SJSA1 (cell line): Measurements from ENCODE around the gene PPOX. TPM values are rescaled to one million over a fixed set of nuclear protein-coding genes. Genes with fewer than 3 reads are reported as not detected.

Experiments used
- DNase-seq, 2 experiments: peaks; one replicate each; pipeline ENCODE4 v3.0.0-alpha.2; 2015 to 2020; ENCODE audit warnings: low spot score in 2 of 2, low read depth in 1 of 2
- H3K27ac ChIP-seq: fragments of 250-450 bp; sonication (Bioruptor Pico); 2 replicates; pipeline ENCODE4 v1.5.1; 2020; ENCODE audit warnings: mild to moderate bottlenecking, moderate library complexity
- H3K27me3 ChIP-seq: fragments of 250-450 bp; sonication (Bioruptor Pico); replicated peaks from 2 replicates; pipeline ENCODE4 v1.5.1; 2020; ENCODE audit warnings: mild to moderate bottlenecking, moderate library complexity
- H3K36me3 ChIP-seq: fragments of 250-450 bp; sonication (Bioruptor Pico); 2 replicates; pipeline ENCODE4 v1.5.1; 2020; ENCODE audit warnings: mild to moderate bottlenecking
- H3K4me1 ChIP-seq: fragments of 250-450 bp; sonication (Bioruptor Pico); replicated peaks from 2 replicates; pipeline ENCODE4 v1.6.1; 2021; ENCODE audit warnings: mild to moderate bottlenecking
- H3K4me3 ChIP-seq: fragments of 250-450 bp; sonication (Bioruptor Pico); 2 replicates; pipeline ENCODE4 v1.5.1; 2020; ENCODE audit warnings: mild to moderate bottlenecking
- H3K9me3 ChIP-seq: fragments of 250-450 bp; sonication (Bioruptor Pico); replicated peaks from 2 replicates; pipeline ENCODE4 v1.5.1; 2020; ENCODE audit warnings: mild to moderate bottlenecking
- total RNA-seq: library from RNA; depleted of rRNA; stranded (reverse); fragments of >200 nt; shearing (Covaris generic); gene quantifications from 2 replicates; pipeline ENCODE4 v1.2.3, GENCODE V29; 2014; rRNA removed

The PPOX gene
- total RNA-seq, 1 experiment from 2014 or later = 8.9 TPM

- Histone ChIP-seq H3K9me3 (no peaks in the 10 kb centered on the region), H3K4me1 (no peaks in the 10 kb centered on the region), H3K27me3 (no peaks in the 10 kb centered on the region), H3K36me3 (no peaks in the 10 kb centered on the region), H3K27ac (no peak overlapping the region), H3K4me3 (no peak overlapping the region)
- no peak for DNase-seq
Measured at GRCh38 chr1:161220002-161220401, 53.8 kb downstream of the PPOX start.

Other genes with a start within 250 kb of the PPOX start
- not detected in 2 replicates for gene ITLN2, start 211.6 kb upstream of the PPOX start, total RNA-seq
- gene F11R, start 145.3 kb upstream of the PPOX start, total RNA-seq = 3.2 and 4.5 TPM in 2 replicates
- 3.1 TPM in 1 of 2 replicates, not detected in the other for gene TSTD1, start 127.5 kb upstream of the PPOX start, total RNA-seq
- 63.2 and 68.1 TPM in 2 replicates for gene USF1, start 120.4 kb upstream of the PPOX start, total RNA-seq
- gene ARHGAP30, start 96.5 kb upstream of the PPOX start, total RNA-seq = not detected in 2 replicates
- 0.21 TPM in 1 of 2 replicates, not detected in the other for gene NECTIN4, start 76.9 kb upstream of the PPOX start, total RNA-seq
- not detected in 2 replicates for gene KLHDC9, start 68.1 kb upstream of the PPOX start, total RNA-seq
- gene PFDN2, start 48.4 kb upstream of the PPOX start, total RNA-seq = 116 and 194 TPM in 2 replicates
- gene NIT1, start 48.3 kb upstream of the PPOX start, total RNA-seq = 16.9 and 19.6 TPM in 2 replicates
- gene DEDD, start 33.8 kb upstream of the PPOX start, total RNA-seq = 16.9 and 26.3 TPM in 2 replicates
- gene UFC1, start 12.4 kb upstream of the PPOX start, total RNA-seq = 60.4 and 105 TPM in 2 replicates
- gene USP21, start 6.9 kb upstream of the PPOX start, total RNA-seq = 3.7 and 4.8 TPM in 2 replicates
- gene B4GALT3, start 11.1 kb downstream of the PPOX start, total RNA-seq = 32.9 and 37.0 TPM in 2 replicates
- not detected in 2 replicates for gene ADAMTS4, start 32.6 kb downstream of the PPOX start, total RNA-seq
- 76.2 and 84.7 TPM in 2 replicates for gene NDUFS2, start 35.9 kb downstream of the PPOX start, total RNA-seq
- gene FCER1G, start 48.9 kb downstream of the PPOX start, total RNA-seq = 1.1 TPM in 1 of 2 replicates, not detected in the other
- not detected in 2 replicates for gene APOA2, start 57.2 kb downstream of the PPOX start, total RNA-seq
- gene TOMM40L, start 59.6 kb downstream of the PPOX start, total RNA-seq = 8.4 and 9.4 TPM in 2 replicates
- not detected in 2 replicates for gene NR1I3, start 71.8 kb downstream of the PPOX start, total RNA-seq
- gene PCP4L1, start 92.3 kb downstream of the PPOX start, total RNA-seq = not detected in 2 replicates
- not detected in 2 replicates for gene MPZ, start 143.5 kb downstream of the PPOX start, total RNA-seq
- 20.3 and 35.9 TPM in 2 replicates for gene SDHC, start 148.0 kb downstream of the PPOX start, total RNA-seq
- not detected in 2 replicates for gene CFAP126, start 201.4 kb downstream of the PPOX start, total RNA-seq